ENCODE results near the gene GMPPA. TPM values are rescaled to one million over a fixed set of nuclear protein-coding genes. Genes with fewer than 3 reads are reported as not detected.
A peak's percentile ranks its signal among the peaks of the same experiment; 100 is the strongest.

Gene GMPPA
- total RNA-seq, 1 donor from 2014 or later: 35.8 TPM

DNA sequence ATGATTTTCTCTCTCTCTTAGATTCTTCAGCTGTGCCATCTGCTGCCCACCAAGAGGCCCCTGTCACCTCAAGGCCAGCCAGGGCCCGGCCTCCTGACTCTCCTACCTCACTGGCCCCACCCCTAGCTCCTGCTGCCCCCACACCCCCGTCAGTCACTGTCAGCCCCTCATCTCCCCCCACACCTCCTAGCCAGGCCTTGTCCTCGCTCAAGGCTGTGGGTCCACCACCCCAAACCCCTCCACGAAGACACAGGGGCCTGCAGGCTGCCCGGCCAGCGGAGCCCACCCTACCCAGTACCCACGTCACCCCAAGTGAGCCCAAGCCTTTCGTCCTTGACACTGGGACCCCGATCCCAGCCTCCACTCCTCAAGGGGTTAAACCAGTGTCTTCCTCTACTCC lies 9.4 kb upstream of the GMPPA start:
- no peak overlapping the region for H3K4me3 Mint-ChIP-seq (ENCODE audit: low read depth)
- TF ChIP-seq, protein P1, sequence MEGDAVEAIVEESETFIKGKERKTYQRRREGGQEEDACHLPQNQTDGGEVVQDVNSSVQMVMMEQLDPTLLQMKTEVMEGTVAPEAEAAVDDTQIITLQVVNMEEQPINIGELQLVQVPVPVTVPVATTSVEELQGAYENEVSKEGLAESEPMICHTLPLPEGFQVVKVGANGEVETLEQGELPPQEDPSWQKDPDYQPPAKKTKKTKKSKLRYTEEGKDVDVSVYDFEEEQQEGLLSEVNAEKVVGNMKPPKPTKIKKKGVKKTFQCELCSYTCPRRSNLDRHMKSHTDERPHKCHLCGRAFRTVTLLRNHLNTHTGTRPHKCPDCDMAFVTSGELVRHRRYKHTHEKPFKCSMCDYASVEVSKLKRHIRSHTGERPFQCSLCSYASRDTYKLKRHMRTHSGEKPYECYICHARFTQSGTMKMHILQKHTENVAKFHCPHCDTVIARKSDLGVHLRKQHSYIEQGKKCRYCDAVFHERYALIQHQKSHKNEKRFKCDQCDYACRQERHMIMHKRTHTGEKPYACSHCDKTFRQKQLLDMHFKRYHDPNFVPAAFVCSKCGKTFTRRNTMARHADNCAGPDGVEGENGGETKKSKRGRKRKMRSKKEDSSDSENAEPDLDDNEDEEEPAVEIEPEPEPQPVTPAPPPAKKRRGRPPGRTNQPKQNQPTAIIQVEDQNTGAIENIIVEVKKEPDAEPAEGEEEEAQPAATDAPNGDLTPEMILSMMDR (IDR thresholded peaks at IDR 0.05; ENCODE audit: unreplicated experiment): no peak
- H3K4me1 Mint-ChIP-seq (ENCODE audit: low read depth): no peaks in the 10 kb centered on the region
- DNase-seq (ENCODE audit: low spot score, unreplicated experiment): no peak
- H3K27ac Mint-ChIP-seq: no peak overlapping the region
- H3K36me3 Mint-ChIP-seq (ENCODE audit: insufficient read depth): no peaks in the 10 kb centered on the region
- H3K27me3 Mint-ChIP-seq: peaks cover 65% of the 10 kb centered on the region
- H3K9me3 Mint-ChIP-seq (ENCODE audit: low read depth): no peaks in the 10 kb centered on the region

DNA sequence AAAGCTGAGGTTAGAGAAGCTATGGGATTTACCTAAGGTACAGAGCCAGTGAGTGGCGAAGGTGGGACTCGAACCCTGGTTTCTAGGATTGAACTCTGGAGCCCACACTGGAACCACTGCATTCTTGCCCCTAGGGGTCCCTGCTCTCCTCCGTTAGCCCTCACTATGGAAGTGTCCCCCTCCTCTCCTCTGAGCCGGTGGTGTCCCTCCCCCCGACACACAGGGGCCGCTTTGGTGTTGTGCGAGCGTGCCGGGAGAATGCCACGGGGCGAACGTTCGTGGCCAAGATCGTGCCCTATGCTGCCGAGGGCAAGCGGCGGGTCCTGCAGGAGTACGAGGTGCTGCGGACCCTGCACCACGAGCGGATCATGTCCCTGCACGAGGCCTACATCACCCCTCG lies 8.5 kb upstream of the GMPPA start:
- peaks cover 70% of the 10 kb centered on the region for H3K27me3 Mint-ChIP-seq

DNA sequence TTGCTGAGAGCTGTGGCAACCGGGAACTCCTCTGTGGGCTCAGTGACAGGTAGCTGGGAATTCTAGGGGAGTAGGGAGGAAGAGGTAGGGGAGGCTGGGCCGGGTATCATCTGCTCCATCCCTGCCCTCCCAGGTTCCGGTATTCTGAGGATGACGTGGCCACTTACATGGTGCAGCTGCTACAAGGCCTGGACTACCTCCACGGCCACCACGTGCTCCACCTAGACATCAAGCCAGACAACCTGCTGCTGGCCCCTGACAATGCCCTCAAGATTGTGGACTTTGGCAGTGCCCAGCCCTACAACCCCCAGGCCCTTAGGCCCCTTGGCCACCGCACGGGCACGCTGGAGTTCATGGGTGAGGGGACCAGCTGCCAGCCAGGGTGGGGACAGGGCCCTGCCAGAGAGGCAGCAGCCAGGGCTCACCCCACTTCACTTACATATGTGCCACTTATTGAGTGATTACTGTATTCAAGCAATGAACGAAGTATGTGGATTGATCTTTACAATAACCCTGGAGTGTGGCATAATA lies 8.0 kb upstream of the GMPPA start:
- H3K27ac Mint-ChIP-seq: no peak overlapping the region

More for the DNA sequence above, 8.5 kb upstream of the GMPPA start:
- DNase-seq (ENCODE audit: low spot score, unreplicated experiment): no peak
- Mint-ChIP-seq H3K9me3 (ENCODE audit: low read depth) (no peaks in the 10 kb centered on the region), H3K4me1 (ENCODE audit: low read depth) (no peaks in the 10 kb centered on the region), H3K4me3 (ENCODE audit: low read depth) (no peak overlapping the region), H3K27ac (no peak overlapping the region), H3K36me3 (ENCODE audit: insufficient read depth) (no peaks in the 10 kb centered on the region)
- TF ChIP-seq, protein P1 (IDR thresholded peaks at IDR 0.05; ENCODE audit: unreplicated experiment): no peak

DNA sequence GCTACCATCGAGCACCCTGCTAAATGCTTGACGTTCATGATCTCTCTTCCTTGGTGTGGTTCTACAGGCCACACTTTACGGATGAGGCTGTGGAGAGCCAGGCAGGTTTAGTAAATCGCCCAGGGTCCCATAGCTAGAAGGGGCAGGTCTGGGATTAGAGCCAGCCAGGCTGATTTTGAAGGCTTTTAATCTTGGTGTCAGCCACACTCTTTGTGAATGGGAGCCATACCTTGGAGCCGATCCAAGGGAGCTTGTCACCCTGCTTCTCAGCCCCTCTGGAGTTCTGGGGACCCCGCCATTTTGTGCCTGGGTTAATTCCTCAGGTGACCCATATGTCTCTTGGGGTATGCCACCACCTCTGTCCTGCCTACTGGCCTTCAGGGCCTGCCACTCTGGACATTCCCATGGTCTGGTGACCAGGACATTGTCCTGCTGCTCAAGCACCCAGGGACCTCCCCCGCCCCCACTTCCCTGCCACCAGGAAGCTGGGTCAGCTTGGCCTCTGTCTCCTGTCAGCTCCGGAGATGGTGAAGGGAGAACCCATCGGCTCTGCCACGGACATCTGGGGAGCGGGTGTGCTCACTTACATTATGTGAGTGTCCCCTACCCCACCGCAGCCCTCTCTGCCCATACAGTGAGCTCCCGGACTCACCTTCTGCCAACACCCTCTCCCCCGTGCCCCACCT lies 7.3 kb upstream of the GMPPA start:
- Mint-ChIP-seq H3K27ac (no peak overlapping the region), H3K4me3 (ENCODE audit: low read depth) (no peak overlapping the region), H3K36me3 (ENCODE audit: insufficient read depth) (no peaks in the 10 kb centered on the region), H3K9me3 (ENCODE audit: low read depth) (no peaks in the 10 kb centered on the region), H3K4me1 (ENCODE audit: low read depth) (no peaks in the 10 kb centered on the region), H3K27me3 (peaks cover 71% of the 10 kb centered on the region)
- TF ChIP-seq, protein P1 (IDR thresholded peaks at IDR 0.05; ENCODE audit: unreplicated experiment): no peak
- DNase-seq (ENCODE audit: low spot score, unreplicated experiment): no peak

More for the DNA sequence above, 8.0 kb upstream of the GMPPA start:
- DNase-seq (ENCODE audit: low spot score, unreplicated experiment): no peak
- TF ChIP-seq, protein P1 (IDR thresholded peaks at IDR 0.05; ENCODE audit: unreplicated experiment): no peak
- no peaks in the 10 kb centered on the region for H3K36me3 Mint-ChIP-seq (ENCODE audit: insufficient read depth)
- no peaks in the 10 kb centered on the region for H3K9me3 Mint-ChIP-seq (ENCODE audit: low read depth)
- no peaks in the 10 kb centered on the region for H3K4me1 Mint-ChIP-seq (ENCODE audit: low read depth)
- peaks cover 70% of the 10 kb centered on the region for H3K27me3 Mint-ChIP-seq
- H3K4me3 Mint-ChIP-seq (ENCODE audit: low read depth): no peak overlapping the region

DNA sequence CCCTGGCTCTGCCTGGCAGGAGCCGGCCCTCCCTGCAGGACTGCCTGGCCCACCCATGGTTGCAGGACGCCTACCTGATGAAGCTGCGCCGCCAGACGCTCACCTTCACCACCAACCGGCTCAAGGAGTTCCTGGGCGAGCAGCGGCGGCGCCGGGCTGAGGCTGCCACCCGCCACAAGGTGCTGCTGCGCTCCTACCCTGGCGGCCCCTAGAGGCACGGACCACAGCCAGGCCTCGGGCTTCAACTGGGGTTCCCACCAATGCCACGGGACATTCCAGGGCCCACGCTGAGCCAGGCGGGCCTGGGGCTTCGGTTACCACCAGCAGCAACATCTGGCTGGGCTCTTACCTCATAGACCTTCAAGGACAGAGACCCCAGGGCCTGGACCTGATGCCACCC lies 6.1 kb upstream of the GMPPA start:
- TF ChIP-seq, protein P1 (IDR thresholded peaks at IDR 0.05; ENCODE audit: unreplicated experiment): peak; percentile 47
- no peak overlapping the region for H3K27ac Mint-ChIP-seq
- H3K4me3 Mint-ChIP-seq (ENCODE audit: low read depth): no peak overlapping the region
- no peaks in the 10 kb centered on the region for H3K4me1 Mint-ChIP-seq (ENCODE audit: low read depth)
- H3K27me3 Mint-ChIP-seq: peaks cover 70% of the 10 kb centered on the region
- DNase-seq (ENCODE audit: low spot score, unreplicated experiment): no peak
- no peaks in the 10 kb centered on the region for H3K36me3 Mint-ChIP-seq (ENCODE audit: insufficient read depth)
- no peaks in the 10 kb centered on the region for H3K9me3 Mint-ChIP-seq (ENCODE audit: low read depth)

Measured in progenitor cell of endocrine pancreas (in vitro differentiated cells).